Astrocyte of the spinal cord (primary cell): ENCODE data around the gene IGFBP6.
"Not testable (repeated sequence)": the region's sequence is repeated elsewhere in the genome, so short reads cannot be mapped to it uniquely, and the experiment has no call there.

Source experiments
- DNase-seq: peaks from one replicate; pipeline ENCODE4 v3.0.0; 2011; ENCODE audit warnings: low read depth, low spot score
- H3K4me3 ChIP-seq: 2 replicates; pipeline ENCODE4 v1.5.1; 2011; ENCODE audit warnings: low read depth, mild to moderate bottlenecking, low read length, moderate library complexity
- in situ Hi-C: cut with HindIII; loops from 2 replicates; pipeline ENCODE4 v1.10.0; 2017; ENCODE audit warnings: low sequenced_read_pairs
- TF ChIP-seq, protein P1 (sequence below): IDR thresholded peaks from 2 replicates; pipeline ENCODE4 v1.5.1; 2012; ENCODE audit warnings: low read depth, mild to moderate bottlenecking, low read length, inconsistent platforms

Gene IGFBP6

DNA sequence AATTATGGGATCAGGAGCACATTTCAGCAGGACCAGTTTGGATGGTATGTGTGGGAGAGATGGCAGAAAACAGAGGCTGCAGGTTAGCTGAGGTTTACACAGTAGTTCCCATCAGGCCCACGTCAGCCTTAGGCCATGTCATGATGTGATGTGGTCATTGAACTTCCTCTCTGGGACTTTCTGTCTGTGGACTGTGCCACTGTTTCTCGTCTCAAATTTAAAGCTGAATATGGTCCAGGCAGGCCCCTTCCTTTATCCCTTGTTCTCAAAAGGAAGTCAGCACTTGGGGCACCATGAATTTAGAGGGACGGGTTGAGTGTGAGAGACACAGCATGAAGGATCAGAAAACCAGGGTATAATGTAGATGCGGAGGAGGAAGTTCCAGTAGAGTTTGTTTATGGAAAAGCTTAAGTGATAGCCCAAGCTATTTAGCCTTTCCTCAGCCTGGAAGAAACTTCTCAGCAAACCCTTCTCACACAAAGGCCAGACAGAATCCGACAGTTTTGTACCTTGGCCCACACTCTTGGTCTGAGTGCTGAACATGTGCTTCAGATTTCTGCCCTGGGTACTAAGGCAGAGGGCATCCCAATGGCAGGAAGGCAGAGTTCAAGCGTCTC lies 3.6 kb upstream of the IGFBP6 start:
- TF ChIP-seq, protein P1, sequence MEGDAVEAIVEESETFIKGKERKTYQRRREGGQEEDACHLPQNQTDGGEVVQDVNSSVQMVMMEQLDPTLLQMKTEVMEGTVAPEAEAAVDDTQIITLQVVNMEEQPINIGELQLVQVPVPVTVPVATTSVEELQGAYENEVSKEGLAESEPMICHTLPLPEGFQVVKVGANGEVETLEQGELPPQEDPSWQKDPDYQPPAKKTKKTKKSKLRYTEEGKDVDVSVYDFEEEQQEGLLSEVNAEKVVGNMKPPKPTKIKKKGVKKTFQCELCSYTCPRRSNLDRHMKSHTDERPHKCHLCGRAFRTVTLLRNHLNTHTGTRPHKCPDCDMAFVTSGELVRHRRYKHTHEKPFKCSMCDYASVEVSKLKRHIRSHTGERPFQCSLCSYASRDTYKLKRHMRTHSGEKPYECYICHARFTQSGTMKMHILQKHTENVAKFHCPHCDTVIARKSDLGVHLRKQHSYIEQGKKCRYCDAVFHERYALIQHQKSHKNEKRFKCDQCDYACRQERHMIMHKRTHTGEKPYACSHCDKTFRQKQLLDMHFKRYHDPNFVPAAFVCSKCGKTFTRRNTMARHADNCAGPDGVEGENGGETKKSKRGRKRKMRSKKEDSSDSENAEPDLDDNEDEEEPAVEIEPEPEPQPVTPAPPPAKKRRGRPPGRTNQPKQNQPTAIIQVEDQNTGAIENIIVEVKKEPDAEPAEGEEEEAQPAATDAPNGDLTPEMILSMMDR = no peak
- no peak for DNase-seq
- H3K4me3 ChIP-seq = no peak overlapping the region
- in situ Hi-C loops = no loop called here

DNA sequence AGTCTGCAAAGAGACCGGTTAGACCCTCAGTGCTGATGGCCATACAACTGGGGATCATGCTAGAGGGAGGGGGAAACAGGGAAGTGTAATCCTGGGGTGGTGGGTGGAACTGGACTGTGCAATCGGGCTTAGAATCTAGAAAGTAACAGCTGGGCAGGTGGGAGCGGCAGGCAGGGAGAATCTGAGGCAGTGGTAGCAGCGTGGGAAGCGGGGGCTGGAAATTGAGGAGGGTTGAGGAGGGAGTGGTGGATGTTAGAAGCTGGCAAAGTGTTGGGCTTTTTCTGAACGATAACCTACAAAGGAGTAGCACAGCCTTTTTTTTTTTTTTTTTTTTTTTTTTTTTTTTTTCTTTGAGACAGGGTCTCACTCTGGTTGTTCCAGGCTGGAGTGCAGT lies 3.1 kb upstream of the IGFBP6 start:
- DNase-seq = no peak
- no peak overlapping the region for H3K4me3 ChIP-seq
- in situ Hi-C loops = no loop called here
- TF ChIP-seq, protein P1 = no peak

DNA sequence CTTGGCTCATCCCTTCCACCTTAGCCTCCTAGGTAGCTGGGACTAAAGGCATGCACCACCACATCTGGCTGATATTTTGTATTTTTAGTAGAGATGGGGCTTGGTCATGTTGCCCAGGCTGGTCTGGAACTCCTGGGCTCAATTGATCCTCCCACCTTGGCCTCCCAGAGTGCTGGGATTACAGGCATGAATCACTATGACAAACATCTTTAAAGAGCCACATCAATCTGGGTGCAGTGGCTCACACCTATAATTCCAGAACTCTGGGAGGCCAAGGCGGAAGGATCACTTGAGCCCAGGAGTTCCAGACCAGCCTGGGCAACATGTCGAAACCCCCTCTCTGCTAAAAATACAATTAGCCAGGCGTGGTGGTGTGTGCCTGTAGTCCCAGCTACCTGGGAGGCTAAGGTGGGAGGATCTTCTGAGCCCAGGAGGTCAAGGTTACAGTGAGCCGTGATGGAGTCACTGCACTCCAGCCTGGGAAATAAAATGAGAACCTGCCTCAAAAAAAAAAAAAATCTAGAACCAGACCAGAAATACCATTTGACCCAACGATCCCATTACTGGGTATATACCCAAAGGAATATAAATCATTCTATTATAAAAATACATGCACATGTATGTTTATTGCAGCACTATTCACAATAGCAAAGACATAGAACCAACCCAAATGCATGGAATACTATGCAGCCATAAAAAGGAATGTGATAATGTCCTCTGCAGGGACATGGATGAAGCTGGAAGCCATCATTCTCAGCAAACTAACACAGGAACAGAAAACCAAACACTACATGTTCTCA lies 2.5 kb upstream of the IGFBP6 start:
- in situ Hi-C loops, H3K4me3 ChIP-seq, DNase-seq: not testable (repeated sequence)

DNA sequence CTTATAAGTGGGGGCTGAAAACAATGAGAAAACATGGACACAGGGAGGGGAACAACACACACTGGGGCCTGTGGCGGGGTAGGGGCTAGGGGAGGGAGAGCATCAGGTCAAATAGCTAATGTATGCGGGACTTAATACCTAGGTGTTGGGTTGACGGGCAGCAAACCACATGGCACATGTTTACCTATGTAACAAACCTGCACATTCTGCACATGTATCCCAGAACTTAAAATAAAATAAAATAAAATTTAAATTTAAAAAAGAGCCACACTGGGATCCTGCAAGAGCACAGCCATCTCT lies 1.9 kb upstream of the IGFBP6 start:
- in situ Hi-C loops, DNase-seq, H3K4me3 ChIP-seq: not testable (repeated sequence)

DNA sequence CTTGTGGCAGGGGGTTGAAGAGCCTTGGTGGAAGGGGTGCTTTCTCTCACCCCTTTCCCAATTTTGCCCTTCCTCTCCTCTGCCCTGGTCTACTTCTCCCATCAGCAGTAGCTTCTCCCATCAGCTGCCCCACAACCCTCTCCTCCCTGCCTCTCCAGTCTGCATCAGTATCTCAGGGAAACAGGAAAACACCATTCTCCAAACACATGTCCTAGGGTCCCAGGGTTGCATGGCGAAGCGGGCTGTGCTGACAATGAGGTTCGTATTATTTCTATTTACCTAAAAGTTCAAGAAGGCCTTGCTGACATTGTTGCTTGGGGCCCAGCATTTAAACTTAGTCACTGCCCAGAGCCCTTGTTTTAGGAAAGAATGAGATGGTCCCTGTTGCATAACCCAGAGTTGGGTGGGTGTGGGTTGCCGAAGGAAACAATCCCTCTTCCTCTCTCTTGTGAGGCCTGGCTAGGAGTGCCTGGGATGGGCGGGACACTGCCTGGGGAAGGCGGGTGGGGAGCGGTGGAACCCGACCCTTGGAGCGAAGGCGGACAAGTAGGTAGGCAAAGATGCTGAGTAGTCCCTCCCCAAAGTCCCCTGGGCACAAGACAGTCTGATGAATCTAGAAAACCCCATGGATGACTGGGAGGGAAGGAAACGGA lies 1.3 kb upstream of the IGFBP6 start:
- DNase-seq = peak; percentile 23
- TF ChIP-seq, protein P1 = no peak
- in situ Hi-C loops = no loop called here
- H3K4me3 ChIP-seq = peak overlapping the region; percentile 59

DNA sequence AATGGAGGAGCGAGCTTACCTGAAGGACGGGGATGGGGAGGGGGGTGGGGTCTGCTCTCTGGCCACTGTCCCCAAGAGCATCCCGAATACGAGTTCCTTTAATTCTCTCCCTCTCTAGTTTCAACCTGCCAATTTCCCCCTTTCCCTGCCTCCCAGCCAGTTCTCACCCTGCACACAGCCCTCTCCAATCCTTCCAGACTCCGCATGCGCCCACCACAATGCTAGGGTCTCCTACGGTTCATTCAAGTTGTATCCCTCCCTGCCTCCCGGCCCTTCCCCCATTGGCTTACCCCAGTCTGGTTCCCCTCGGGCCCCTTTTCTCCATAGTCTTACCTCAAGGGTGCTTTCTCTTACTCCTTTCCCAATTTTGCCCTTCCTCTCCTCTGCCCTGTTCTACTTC lies 708 bp upstream of the IGFBP6 start:
- in situ Hi-C loops = no loop called here
- H3K4me3 ChIP-seq = peak overlapping the region; percentile 59

DNA sequence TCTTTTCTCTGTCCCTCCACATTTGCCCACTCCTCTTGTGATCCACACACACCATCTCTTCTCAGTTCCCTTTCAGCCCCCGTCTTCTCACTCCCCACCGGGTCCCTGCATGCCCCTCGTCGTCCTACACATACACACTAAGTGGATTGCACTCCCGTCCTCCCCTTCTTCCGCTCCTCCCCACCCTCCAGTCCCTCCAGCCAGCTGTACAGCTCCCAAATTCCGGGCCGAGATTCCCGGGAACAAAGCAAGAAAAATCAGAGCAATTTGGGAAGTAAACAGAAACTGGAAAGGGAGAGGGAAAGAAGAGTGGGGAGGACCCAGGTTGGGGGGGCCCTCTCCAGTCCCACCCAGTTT lies 282 bp upstream of the IGFBP6 start:
- TF ChIP-seq, protein P1 = no peak
- H3K4me3 ChIP-seq = peak overlapping the region; percentile 59
- in situ Hi-C loops = no loop called here
- DNase-seq = peak; percentile 24

More for the DNA sequence above, 708 bp upstream of the IGFBP6 start:
- TF ChIP-seq, protein P1 = no peak
- no peak for DNase-seq
